K562 (cell line): ENCODE results near the gene RELL1. TPM values are rescaled to one million over a fixed set of nuclear protein-coding genes. Genes with fewer than 3 reads are reported as not detected.

Experiments
- ATAC-seq: fragments of 200-7000 bp; cut with Tn5 transposase; 3 replicates; pipeline ENCODE4 v1.9.1; 2020; ENCODE audit warnings: moderate library complexity
- BruUV-seq: library from RNA; stranded (reverse); fragments of 400-500 nt; replicated peaks from 2 replicates; lab custom pipeline; 2021; lab: Mats Ljungman, UMichigan
- CTCF ChIA-PET: fragments of 300-600 bp; formaldehyde crosslinking; extraction: SDS; loops from one replicate; lab custom pipeline; 2021; ENCODE audit warnings: low intra/inter-chr PET ratio; lab: Yijun Ruan, JAX
- POLR2A ChIA-PET: fragments of 300-600, 350-650 bp; sonication (Branson Sonifier 250); formaldehyde crosslinking; extraction: SDS; loops from one replicate; lab custom pipeline; 2021; ENCODE audit warnings: antibody characterized with exemption, inconsistent platforms; lab: Yijun Ruan, JAX
- DNase-seq, 4 experiments: peaks; one replicate each; pipeline versions ENCODE4 v3.0.0 to v3.0.0-alpha.2; 2011 to 2018; ENCODE audit warnings: low spot score in 3 of 4, mixed read lengths in 3 of 4; ENCODE audit errors: extremely low read depth in 1 of 4
- FAIRE-seq: peaks from 2 replicates; lab custom pipeline; 2011; peaks lifted over from hg19 to GRCh38; lab: Jason Lieb, UNC
- H2AFZ ChIP-seq: 2 replicates; pipeline ENCODE4 v1.6.0; 2011; ENCODE audit warnings: low read depth, low read length, control low read depth, inconsistent platforms
- H3K27ac ChIP-seq: fragments of 200-600 bp; 3 replicates; pipeline ENCODE4 v1.8.0; 2011; ENCODE audit warnings: low read depth, mild to moderate bottlenecking, control low read depth, inconsistent platforms, low read length, moderate library complexity, mixed read lengths; ENCODE audit errors: extremely low read depth
- H3K27me3 ChIP-seq, 2 experiments: fragments of 300-600 bp in 1 of 2; 2 replicates in 1 of 2; 3 replicates in 1 of 2; pipeline versions ENCODE4 v1.6.0 to v1.8.0; 2011; ENCODE audit warnings: inconsistent platforms in 2 of 2, low read length in 2 of 2, mild to moderate bottlenecking in 1 of 2, mixed read lengths in 1 of 2, moderate library complexity in 1 of 2; ENCODE audit not compliant: control insufficient read depth in 2 of 2, insufficient read depth in 2 of 2
- H3K36me3 ChIP-seq: fragments of 300-600 bp; 3 replicates; pipeline ENCODE4 v1.8.0; 2011; ENCODE audit warnings: mild to moderate bottlenecking, low read length, inconsistent platforms; ENCODE audit not compliant: control insufficient read depth, insufficient read depth
- H3K4me1 ChIP-seq, 2 experiments: fragments of 200-600 bp in 1 of 2; replicated peaks in 1 of 2; 2 replicates in 1 of 2; 3 replicates in 1 of 2; pipeline versions ENCODE4 v1.5.1 to v1.8.0; 2011; ENCODE audit warnings: inconsistent platforms in 2 of 2, low read length in 2 of 2, mild to moderate bottlenecking in 1 of 2, mixed read lengths in 1 of 2, moderate library complexity in 1 of 2; ENCODE audit not compliant: control insufficient read depth in 2 of 2, insufficient read depth in 2 of 2
- H3K4me2 ChIP-seq: 2 replicates; pipeline ENCODE4 v1.6.1; 2011; ENCODE audit warnings: low read length, control low read depth, inconsistent platforms, mixed read lengths; ENCODE audit not compliant: insufficient read depth
- H3K4me3 ChIP-seq: fragments of 200-600 bp; sonication (generic), shearing (Covaris generic); 2 replicates; pipeline ENCODE4 v1.5.1; 2016; ENCODE audit warnings: control low read depth, inconsistent platforms
- H3K79me2 ChIP-seq: fragments of 200-600 bp; 3 replicates; pipeline ENCODE4 v1.8.0; 2011; ENCODE audit warnings: low read length, inconsistent platforms; ENCODE audit not compliant: control insufficient read depth, insufficient read depth
- H3K9ac ChIP-seq, 2 experiments: 2 replicates each; pipeline versions ENCODE4 v1.6.0 to v1.6.1; 2011; ENCODE audit warnings: low read depth in 2 of 2, low read length in 2 of 2, control low read depth in 1 of 2, inconsistent platforms in 1 of 2, mild to moderate bottlenecking in 1 of 2, mixed read lengths in 1 of 2; ENCODE audit not compliant: insufficient read depth in 1 of 2
- H3K9me1 ChIP-seq: one replicate; pipeline ENCODE4 v1.6.0; 2011; ENCODE audit warnings: inconsistent platforms, mild to moderate bottlenecking, low read length, moderate library complexity; ENCODE audit not compliant: control insufficient read depth, insufficient read depth
- H3K9me3 ChIP-seq: replicated peaks from 2 replicates; pipeline ENCODE4 v1.5.1; 2011; ENCODE audit warnings: low read depth, low read length, inconsistent platforms; ENCODE audit not compliant: control insufficient read depth, insufficient read depth
- H4K20me1 ChIP-seq: replicated peaks from 2 replicates; pipeline ENCODE4 v1.6.1; 2011; ENCODE audit warnings: low read length, inconsistent platforms, mixed read lengths; ENCODE audit not compliant: control insufficient read depth, insufficient read depth
- CHD4 ChIP-seq: fragments of 200-600 bp; sonication (generic); IDR thresholded peaks from 3 replicates; pipeline ENCODE4 v1.6.1; 2012; ENCODE audit warnings: low read depth, mild to moderate bottlenecking, mixed read lengths, low read length, inconsistent platforms; ENCODE audit not compliant: insufficient read depth, insufficient replicate concordance, poor library complexity, severe bottlenecking
- FOXJ3 ChIP-seq: sonication (generic); formaldehyde crosslinking; IDR thresholded peaks from 2 replicates; pipeline ENCODE4 v1.4.0; 2020; ENCODE audit warnings: mild to moderate bottlenecking, missing genetic modification reagents
- HDAC8 ChIP-seq: fragments of 450-650 bp; IDR thresholded peaks from 2 replicates; pipeline ENCODE4 v1.6.1; 2016; ENCODE audit warnings: mild to moderate bottlenecking, missing genetic modification characterization, moderate library complexity, missing compliant biosample characterization
- RBFOX2 ChIP-seq: fragments of 200-400 bp; formaldehyde crosslinking; IDR thresholded peaks from 2 replicates; pipeline ENCODE4 v1.6.1; 2017; ENCODE audit warnings: low read depth, mild to moderate bottlenecking, low read length, moderate library complexity
- SIX5 ChIP-seq, 2 experiments: IDR thresholded peaks; 2 replicates each; pipeline ENCODE4 v1.6.1; 2011; ENCODE audit warnings: low read length in 2 of 2, borderline replicate concordance in 1 of 2, low read depth in 1 of 2, mild to moderate bottlenecking in 1 of 2, moderate library complexity in 1 of 2; ENCODE audit not compliant: insufficient read depth in 1 of 2
- STAT5B ChIP-seq: fragments of 250-450 bp; sonication (Bioruptor Pico); IDR thresholded peaks from 2 replicates; pipeline ENCODE4 v1.8.0; 2021; ENCODE audit warnings: mild to moderate bottlenecking, inconsistent platforms
- TAF1 ChIP-seq: IDR thresholded peaks from 2 replicates; pipeline ENCODE4 v1.6.1; 2011; ENCODE audit warnings: mild to moderate bottlenecking, low read length, moderate library complexity; ENCODE audit not compliant: insufficient read depth, control insufficient read depth, severe bottlenecking; ENCODE audit errors: extremely low read depth
- TOE1 ChIP-seq, 2 experiments: fragments of 450-650 bp in 1 of 2; sonication (generic) in 1 of 2; formaldehyde crosslinking in 1 of 2; IDR thresholded peaks; 2 replicates each; pipeline versions ENCODE4 v1.7.1 to v1.8.0; 2016 to 2022; ENCODE audit warnings: borderline replicate concordance in 2 of 2, mild to moderate bottlenecking in 2 of 2, antibody characterized with exemption in 1 of 2, inconsistent platforms in 1 of 2, low read depth in 1 of 2, missing genetic modification reagents in 1 of 2, moderate library complexity in 1 of 2
- XRCC4 ChIP-seq: IDR thresholded peaks from one replicate; pipeline ENCODE4 v1.6.1; 2011; ENCODE audit not compliant: insufficient read depth, insufficient read length; ENCODE audit errors: extremely low read depth
- ZNF146 ChIP-seq: IDR thresholded peaks from one replicate; pipeline ENCODE4 v1.6.1; 2018; ENCODE audit warnings: missing compliant biosample characterization; ENCODE audit not compliant: unreplicated experiment
- ZNF184 ChIP-seq: sonication (generic); formaldehyde crosslinking; IDR thresholded peaks from 2 replicates; pipeline ENCODE4 v1.5.0; 2020; ENCODE audit warnings: missing genetic modification reagents
- ZNF830 ChIP-seq: fragments of 250-450 bp; sonication (Bioruptor Pico); IDR thresholded peaks from 2 replicates; pipeline ENCODE4 v1.5.0; 2021; ENCODE audit warnings: mild to moderate bottlenecking
- WGBS: fragments of 100-300 bp; shearing (Covaris generic); methylation state at CpG from one replicate; pipeline ENCODE4 v1.1.6; 2016; ENCODE audit warnings: low coverage, mixed read lengths; ENCODE audit not compliant: insufficient coverage; ENCODE audit errors: missing lambda C conversion rate; 5-methylcytosine and 5-hydroxymethylcytosine counted together
- in situ Hi-C: fragments of 300-500 bp; cut with MboI; formaldehyde crosslinking; loops from 4 replicates; pipeline ENCODE4 v1.15.0; 2018; ENCODE audit warnings: inconsistent platforms, mixed read lengths
- intact Hi-C: fragments of 100-400 bp; cut with micrococcal nuclease; formaldehyde crosslinking; loops from 2 replicates; pipeline ENCODE4 v1.14.2; 2022
- polyA plus RNA-seq, 8 experiments: library from polyadenylated mRNA; depleted of rRNA in 4 of 8; stranded (reverse) in 5 of 8; unstranded in 3 of 8; fragments of >200 nt; fragmentation: Nextera tagmentation in 2 of 8; fragmentation: Illumina TruSeq in 1 of 8; extraction: Ambion mirVana in 2 of 8; extraction: Trizol in 1 of 8; gene quantifications; 2 replicates each; pipeline versions ENCODE4 v1.2.1 to v1.2.3, GENCODE V29; 2011 to 2014; ENCODE audit warnings: inconsistent platforms in 1 of 8, missing spikeins in 1 of 8
- total RNA-seq, 7 experiments: library from RNA; depleted of rRNA in 6 of 7; stranded (reverse); fragments of >200 nt in 6 of 7; fragmentation: Illumina TruSeq in 2 of 7; extraction: Trizol in 2 of 7; gene quantifications; 2 replicates each; pipeline versions ENCODE4 v1.2.1 to v1.2.3, GENCODE V29; 2011 to 2021; ENCODE audit warnings: low replicate concordance in 1 of 7
- TF ChIP-seq, protein P1 (sequence below): sonication (generic); formaldehyde crosslinking; IDR thresholded peaks from 2 replicates; pipeline ENCODE4 v1.5.0; 2020; ENCODE audit warnings: missing genetic modification reagents
- TF ChIP-seq, protein P2 (sequence below): fragments of 450-650 bp; IDR thresholded peaks from 2 replicates; pipeline ENCODE4 v1.6.1; 2017; ENCODE audit warnings: mild to moderate bottlenecking, moderate library complexity
- TF ChIP-seq, protein P3 (sequence below): fragments of 450-650 bp; IDR thresholded peaks from 2 replicates; pipeline ENCODE4 v1.6.1; 2017; ENCODE audit warnings: antibody characterized with exemption, mild to moderate bottlenecking

RELL1 gene
- total and polyA plus RNA-seq, 9 of the 15 experiments (the other 6 are each of a cell fraction or from before 2014, with no cell fraction given) = 0.06 to 3.5 (median 1.7) TPM; not detected in 1

- BruUV-seq = no TSS peak
- no peak for TF ChIP-seq ZNF146 (CRISPR knock-in tag)
- TF ChIP-seq CHD4 = no peak
- TF ChIP-seq TAF1 = no peak
- TF ChIP-seq STAT5B (CRISPR knock-in tag) = no peak
- TF ChIP-seq FOXJ3 (CRISPR knock-in tag) = no peak
- TF ChIP-seq, protein P1, sequence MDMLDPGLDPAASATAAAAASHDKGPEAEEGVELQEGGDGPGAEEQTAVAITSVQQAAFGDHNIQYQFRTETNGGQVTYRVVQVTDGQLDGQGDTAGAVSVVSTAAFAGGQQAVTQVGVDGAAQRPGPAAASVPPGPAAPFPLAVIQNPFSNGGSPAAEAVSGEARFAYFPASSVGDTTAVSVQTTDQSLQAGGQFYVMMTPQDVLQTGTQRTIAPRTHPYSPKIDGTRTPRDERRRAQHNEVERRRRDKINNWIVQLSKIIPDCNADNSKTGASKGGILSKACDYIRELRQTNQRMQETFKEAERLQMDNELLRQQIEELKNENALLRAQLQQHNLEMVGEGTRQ (CRISPR knock-in tag) = no peak
- no peak for TF ChIP-seq RBFOX2
- no peak for TF ChIP-seq HDAC8 (tag)
- TF ChIP-seq TOE1 (IDR thresholded peaks at IDR 0.05; ENCODE audit: borderline replicate concordance) = no peak
- no peak for TF ChIP-seq TOE1 (CRISPR knock-in tag; IDR thresholded peaks at IDR 0.05; ENCODE audit: borderline replicate concordance, low read depth)
- TF ChIP-seq, protein P2, sequence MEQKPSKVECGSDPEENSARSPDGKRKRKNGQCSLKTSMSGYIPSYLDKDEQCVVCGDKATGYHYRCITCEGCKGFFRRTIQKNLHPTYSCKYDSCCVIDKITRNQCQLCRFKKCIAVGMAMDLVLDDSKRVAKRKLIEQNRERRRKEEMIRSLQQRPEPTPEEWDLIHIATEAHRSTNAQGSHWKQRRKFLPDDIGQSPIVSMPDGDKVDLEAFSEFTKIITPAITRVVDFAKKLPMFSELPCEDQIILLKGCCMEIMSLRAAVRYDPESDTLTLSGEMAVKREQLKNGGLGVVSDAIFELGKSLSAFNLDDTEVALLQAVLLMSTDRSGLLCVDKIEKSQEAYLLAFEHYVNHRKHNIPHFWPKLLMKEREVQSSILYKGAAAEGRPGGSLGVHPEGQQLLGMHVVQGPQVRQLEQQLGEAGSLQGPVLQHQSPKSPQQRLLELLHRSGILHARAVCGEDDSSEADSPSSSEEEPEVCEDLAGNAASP = no peak
- no peak for TF ChIP-seq ZNF830 (CRISPR knock-in tag)
- TF ChIP-seq XRCC4 = no peak
- no peak for TF ChIP-seq SIX5 (IDR thresholded peaks at IDR 0.05; ENCODE audit: borderline replicate concordance in 1 of 2, insufficient read depth in 1 of 2, low read depth in 1 of 2, low read length in 2 of 2)
- TF ChIP-seq, protein P3, sequence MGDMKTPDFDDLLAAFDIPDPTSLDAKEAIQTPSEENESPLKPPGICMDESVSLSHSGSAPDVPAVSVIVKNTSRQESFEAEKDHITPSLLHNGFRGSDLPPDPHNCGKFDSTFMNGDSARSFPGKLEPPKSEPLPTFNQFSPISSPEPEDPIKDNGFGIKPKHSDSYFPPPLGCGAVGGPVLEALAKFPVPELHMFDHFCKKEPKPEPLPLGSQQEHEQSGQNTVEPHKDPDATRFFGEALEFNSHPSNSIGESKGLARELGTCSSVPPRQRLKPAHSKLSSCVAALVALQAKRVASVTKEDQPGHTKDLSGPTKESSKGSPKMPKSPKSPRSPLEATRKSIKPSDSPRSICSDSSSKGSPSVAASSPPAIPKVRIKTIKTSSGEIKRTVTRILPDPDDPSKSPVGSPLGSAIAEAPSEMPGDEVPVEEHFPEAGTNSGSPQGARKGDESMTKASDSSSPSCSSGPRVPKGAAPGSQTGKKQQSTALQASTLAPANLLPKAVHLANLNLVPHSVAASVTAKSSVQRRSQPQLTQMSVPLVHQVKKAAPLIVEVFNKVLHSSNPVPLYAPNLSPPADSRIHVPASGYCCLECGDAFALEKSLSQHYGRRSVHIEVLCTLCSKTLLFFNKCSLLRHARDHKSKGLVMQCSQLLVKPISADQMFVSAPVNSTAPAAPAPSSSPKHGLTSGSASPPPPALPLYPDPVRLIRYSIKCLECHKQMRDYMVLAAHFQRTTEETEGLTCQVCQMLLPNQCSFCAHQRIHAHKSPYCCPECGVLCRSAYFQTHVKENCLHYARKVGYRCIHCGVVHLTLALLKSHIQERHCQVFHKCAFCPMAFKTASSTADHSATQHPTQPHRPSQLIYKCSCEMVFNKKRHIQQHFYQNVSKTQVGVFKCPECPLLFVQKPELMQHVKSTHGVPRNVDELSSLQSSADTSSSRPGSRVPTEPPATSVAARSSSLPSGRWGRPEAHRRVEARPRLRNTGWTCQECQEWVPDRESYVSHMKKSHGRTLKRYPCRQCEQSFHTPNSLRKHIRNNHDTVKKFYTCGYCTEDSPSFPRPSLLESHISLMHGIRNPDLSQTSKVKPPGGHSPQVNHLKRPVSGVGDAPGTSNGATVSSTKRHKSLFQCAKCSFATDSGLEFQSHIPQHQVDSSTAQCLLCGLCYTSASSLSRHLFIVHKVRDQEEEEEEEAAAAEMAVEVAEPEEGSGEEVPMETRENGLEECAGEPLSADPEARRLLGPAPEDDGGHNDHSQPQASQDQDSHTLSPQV = no peak
- no peak for TF ChIP-seq ZNF184 (CRISPR knock-in tag)
These were observed 123.6 kb downstream of the RELL1 start for GRCh38 chr4:37562592-37562991.

More at GRCh38 chr4:37562592-37562991, 123.6 kb downstream of the RELL1 start:
- no peaks in the 10 kb centered on the region for H3K36me3 ChIP-seq
- ATAC-seq (no peak), DNase-seq (no peak), FAIRE-seq (no peak)
- ChIA-PET POLR2A (interaction anchor here (1.0 kb wide), 1 partner anchor 12 kb away, joined by 3 read pairs; no protein-coding TSS in a partner anchor), CTCF (no interaction called here)
- no peak overlapping the region for H3K4me2 ChIP-seq
- H3K4me3 ChIP-seq = no peak overlapping the region
- no peaks in the 10 kb centered on the region for H4K20me1 ChIP-seq
- no peaks in the 10 kb centered on the region for H3K79me2 ChIP-seq
- no peak overlapping the region for H3K27ac ChIP-seq
- H3K4me1 ChIP-seq = peaks cover 0 to 2% of the 10 kb centered on the region in 2 experiments; a peak in 2 of 5 replicates
- H3K9ac ChIP-seq = no peak overlapping the region
- H3K27me3 ChIP-seq = no peaks in the 10 kb centered on the region
- no peaks in the 10 kb centered on the region for H3K9me1 ChIP-seq
- WGBS = 17% methylated on average over 4 of the region's 4 CpGs
- intact Hi-C loops = no loop called here
- H3K9me3 ChIP-seq = no peaks in the 10 kb centered on the region
- in situ Hi-C loops = no loop called here
- no peak overlapping the region for H2AFZ ChIP-seq
